Measurements from ENCODE around the gene CD200R1.

CD200R1 gene

DNA sequence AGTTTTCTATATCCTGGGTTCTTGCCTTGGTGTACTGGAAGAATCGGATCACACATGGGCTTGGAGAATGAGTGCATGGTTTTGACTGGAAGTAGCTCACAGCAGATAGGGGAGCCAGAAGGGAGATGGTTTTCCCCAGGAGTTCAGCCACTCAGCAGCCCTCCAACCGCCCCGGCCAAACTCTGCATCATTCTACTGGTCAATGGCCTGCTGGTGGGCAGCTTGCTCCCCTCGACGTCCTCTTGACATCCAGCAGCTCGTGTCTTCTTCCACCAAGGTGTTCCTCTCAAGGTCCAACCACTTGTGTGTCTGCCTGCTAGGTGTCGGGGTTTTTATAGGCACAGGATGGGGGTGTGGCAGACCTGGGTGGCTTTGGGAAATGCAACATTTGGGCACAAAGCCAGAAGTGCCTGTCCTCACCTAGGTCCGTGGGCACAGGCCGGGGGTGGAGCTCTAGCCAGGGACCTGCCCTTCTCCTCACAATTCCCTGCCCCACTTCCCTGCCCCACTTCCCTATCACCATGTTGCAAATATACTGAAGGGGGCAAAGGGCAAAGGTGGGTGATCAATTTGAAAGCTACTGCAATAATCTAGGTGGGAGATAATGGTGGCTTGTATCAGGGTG, 12.9 kb upstream of the CD200R1 start:
- H3K27ac ChIP-seq: no peak overlapping the region
- TF ChIP-seq, protein P1, sequence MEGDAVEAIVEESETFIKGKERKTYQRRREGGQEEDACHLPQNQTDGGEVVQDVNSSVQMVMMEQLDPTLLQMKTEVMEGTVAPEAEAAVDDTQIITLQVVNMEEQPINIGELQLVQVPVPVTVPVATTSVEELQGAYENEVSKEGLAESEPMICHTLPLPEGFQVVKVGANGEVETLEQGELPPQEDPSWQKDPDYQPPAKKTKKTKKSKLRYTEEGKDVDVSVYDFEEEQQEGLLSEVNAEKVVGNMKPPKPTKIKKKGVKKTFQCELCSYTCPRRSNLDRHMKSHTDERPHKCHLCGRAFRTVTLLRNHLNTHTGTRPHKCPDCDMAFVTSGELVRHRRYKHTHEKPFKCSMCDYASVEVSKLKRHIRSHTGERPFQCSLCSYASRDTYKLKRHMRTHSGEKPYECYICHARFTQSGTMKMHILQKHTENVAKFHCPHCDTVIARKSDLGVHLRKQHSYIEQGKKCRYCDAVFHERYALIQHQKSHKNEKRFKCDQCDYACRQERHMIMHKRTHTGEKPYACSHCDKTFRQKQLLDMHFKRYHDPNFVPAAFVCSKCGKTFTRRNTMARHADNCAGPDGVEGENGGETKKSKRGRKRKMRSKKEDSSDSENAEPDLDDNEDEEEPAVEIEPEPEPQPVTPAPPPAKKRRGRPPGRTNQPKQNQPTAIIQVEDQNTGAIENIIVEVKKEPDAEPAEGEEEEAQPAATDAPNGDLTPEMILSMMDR (conservative IDR thresholded peaks at IDR 0.05): no peak

- TF ChIP-seq, protein P1 (conservative IDR thresholded peaks at IDR 0.05): no peak
- H3K27ac ChIP-seq: peak overlapping the region; percentile 48
Observed at GRCh38 chr3:112984485-112984884, 9.6 kb upstream of the CD200R1 start.

GRCh38 chr3:112982710-112983109, 7.8 kb upstream of the CD200R1 start:
- no peak overlapping the region for H3K27ac ChIP-seq
- TF ChIP-seq, protein P1 (conservative IDR thresholded peaks at IDR 0.05): no peak

DNA sequence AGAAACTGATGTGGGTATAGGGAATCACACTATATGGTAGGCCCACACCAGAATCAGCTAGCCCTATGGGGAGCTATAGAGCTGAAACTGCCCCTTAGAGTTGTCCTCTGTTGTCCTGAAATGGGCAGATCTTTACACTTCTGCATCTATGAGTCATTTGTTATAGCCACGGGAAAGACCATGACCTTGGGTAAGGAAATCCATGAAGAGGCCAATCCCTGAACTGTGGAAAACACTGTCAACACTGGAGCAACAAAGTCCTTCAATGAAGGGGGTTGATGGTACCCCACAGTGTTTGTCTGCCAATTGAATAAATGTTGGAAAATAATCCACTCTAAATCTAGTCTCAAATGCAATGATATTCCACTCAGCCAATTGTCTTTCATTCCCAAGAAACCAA, 5.2 kb upstream of the CD200R1 start:
- TF ChIP-seq, protein P1 (conservative IDR thresholded peaks at IDR 0.05): no peak
- H3K27ac ChIP-seq: no peak overlapping the region

GRCh38 chr3:112979244-112979832, 4.4 kb upstream of the CD200R1 start:
- TF ChIP-seq, protein P1 (conservative IDR thresholded peaks at IDR 0.05): peak; percentile 78

DNA sequence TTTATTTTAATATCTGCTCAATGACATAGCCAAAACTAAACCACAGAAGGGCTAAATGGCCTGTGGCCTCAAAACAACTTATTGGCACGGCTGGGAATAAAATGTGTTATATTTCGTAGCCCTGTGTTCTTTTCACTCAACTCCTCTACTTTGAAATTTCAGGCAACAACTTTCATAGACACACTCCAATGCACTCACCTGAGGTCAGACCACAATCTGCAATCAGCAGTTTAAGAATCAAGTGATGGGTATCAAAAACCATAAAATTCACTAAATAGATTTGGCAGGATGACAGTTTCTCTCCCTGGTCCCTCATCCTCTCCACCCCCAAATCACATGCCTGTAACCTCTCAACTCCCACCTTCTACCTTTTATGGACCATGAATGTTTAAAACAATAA, 2.0 kb upstream of the CD200R1 start:
- TF ChIP-seq, protein P1 (conservative IDR thresholded peaks at IDR 0.05): no peak
- H3K27ac ChIP-seq: no peak overlapping the region

More at GRCh38 chr3:112979244-112979832, 4.4 kb upstream of the CD200R1 start:
- no peak overlapping the region for H3K27ac ChIP-seq

DNA sequence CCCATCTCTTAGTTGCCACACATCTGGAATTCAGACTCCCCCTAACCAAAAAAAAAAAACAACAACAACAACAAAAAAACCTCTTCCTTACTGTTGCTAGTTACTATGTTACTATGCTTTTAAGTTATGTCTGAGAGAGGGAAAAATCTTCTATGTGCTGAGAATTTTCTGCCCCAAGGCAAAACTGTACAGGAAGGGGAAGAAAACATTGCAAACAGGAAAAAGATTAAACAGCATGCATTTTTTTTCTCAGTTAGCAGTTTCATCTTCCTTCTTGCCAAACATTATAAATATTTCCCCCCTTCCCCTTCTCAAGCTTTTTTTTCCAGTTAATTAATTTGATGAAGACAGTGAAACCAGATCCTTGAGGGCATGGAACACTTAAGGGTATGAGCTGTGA, 1.1 kb upstream of the CD200R1 start:
- TF ChIP-seq, protein P1 (conservative IDR thresholded peaks at IDR 0.05): no peak
- no peak overlapping the region for H3K27ac ChIP-seq

Measured in VCaP (cell line).